DND-41 (cell line): Measurements from ENCODE around the gene XAB2.

Source experiments
- ATAC-seq: fragments of 200-7000 bp; cut with Tn5 transposase; 3 replicates; pipeline ENCODE4 v1.9.1; 2021; ENCODE audit warnings: low read depth; ENCODE audit not compliant: insufficient read depth
- DNase-seq: peaks from one replicate; pipeline ENCODE4 v3.0.0-alpha.2; 2020
- H2AFZ ChIP-seq: 2 replicates; pipeline ENCODE4 v1.6.0; 2012; ENCODE audit warnings: low read depth, low read length
- H3K27ac ChIP-seq: 2 replicates; pipeline ENCODE4 v1.5.1; 2012; ENCODE audit warnings: low read length, inconsistent platforms
- H3K27me3 ChIP-seq: fragments of 200-600 bp; sonication (generic); 2 replicates; pipeline ENCODE4 v1.6.0; 2012; ENCODE audit warnings: low read length, mild to moderate bottlenecking, inconsistent platforms; ENCODE audit not compliant: insufficient read depth, poor library complexity
- H3K36me3 ChIP-seq: 2 replicates; pipeline ENCODE4 v1.5.1; 2012; ENCODE audit warnings: low read length, inconsistent platforms; ENCODE audit not compliant: insufficient read depth
- H3K4me1 ChIP-seq: 2 replicates; pipeline ENCODE4 v1.5.1; 2012; ENCODE audit warnings: mild to moderate bottlenecking, low read length; ENCODE audit not compliant: insufficient read depth
- H3K4me2 ChIP-seq: 2 replicates; pipeline ENCODE4 v1.6.0; 2012; ENCODE audit warnings: mild to moderate bottlenecking, moderate library complexity, low read length, inconsistent platforms; ENCODE audit not compliant: insufficient read depth
- H3K4me3 ChIP-seq, 2 experiments: fragments of 200-600 bp in 1 of 2; shearing (Covaris generic) in 1 of 2; 2 replicates each; pipeline ENCODE4 v1.5.1; 2012 to 2016; ENCODE audit warnings: inconsistent platforms in 2 of 2, low read length in 2 of 2, mild to moderate bottlenecking in 2 of 2, low read depth in 1 of 2, moderate library complexity in 1 of 2
- H3K79me2 ChIP-seq: 2 replicates; pipeline ENCODE4 v1.6.0; 2012; ENCODE audit warnings: low read length, inconsistent platforms; ENCODE audit not compliant: insufficient read depth
- H3K9ac ChIP-seq: 2 replicates; pipeline ENCODE4 v1.6.0; 2012; ENCODE audit warnings: low read depth, mild to moderate bottlenecking, inconsistent platforms, low read length, moderate library complexity
- H3K9me3 ChIP-seq: 2 replicates; pipeline ENCODE4 v1.5.1; 2012; ENCODE audit warnings: low read length, moderate library complexity, mild to moderate bottlenecking, inconsistent platforms; ENCODE audit not compliant: insufficient read depth, severe bottlenecking
- H4K20me1 ChIP-seq: 2 replicates; pipeline ENCODE4 v1.6.0; 2012; ENCODE audit warnings: low read length; ENCODE audit not compliant: insufficient read depth
- CTCF ChIP-seq: IDR thresholded peaks from 2 replicates; pipeline ENCODE4 v1.5.1; 2012; ENCODE audit warnings: borderline replicate concordance, low read length, moderate library complexity, mild to moderate bottlenecking; ENCODE audit not compliant: poor library complexity, severe bottlenecking; ENCODE audit errors: extremely low read depth
- EZH2 ChIP-seq: IDR thresholded peaks from 3 replicates; pipeline ENCODE4 v1.6.1; 2012; ENCODE audit warnings: borderline replicate concordance, low read depth, mild to moderate bottlenecking, moderate library complexity, low read length, inconsistent platforms; ENCODE audit not compliant: severe bottlenecking

Gene XAB2

DNA sequence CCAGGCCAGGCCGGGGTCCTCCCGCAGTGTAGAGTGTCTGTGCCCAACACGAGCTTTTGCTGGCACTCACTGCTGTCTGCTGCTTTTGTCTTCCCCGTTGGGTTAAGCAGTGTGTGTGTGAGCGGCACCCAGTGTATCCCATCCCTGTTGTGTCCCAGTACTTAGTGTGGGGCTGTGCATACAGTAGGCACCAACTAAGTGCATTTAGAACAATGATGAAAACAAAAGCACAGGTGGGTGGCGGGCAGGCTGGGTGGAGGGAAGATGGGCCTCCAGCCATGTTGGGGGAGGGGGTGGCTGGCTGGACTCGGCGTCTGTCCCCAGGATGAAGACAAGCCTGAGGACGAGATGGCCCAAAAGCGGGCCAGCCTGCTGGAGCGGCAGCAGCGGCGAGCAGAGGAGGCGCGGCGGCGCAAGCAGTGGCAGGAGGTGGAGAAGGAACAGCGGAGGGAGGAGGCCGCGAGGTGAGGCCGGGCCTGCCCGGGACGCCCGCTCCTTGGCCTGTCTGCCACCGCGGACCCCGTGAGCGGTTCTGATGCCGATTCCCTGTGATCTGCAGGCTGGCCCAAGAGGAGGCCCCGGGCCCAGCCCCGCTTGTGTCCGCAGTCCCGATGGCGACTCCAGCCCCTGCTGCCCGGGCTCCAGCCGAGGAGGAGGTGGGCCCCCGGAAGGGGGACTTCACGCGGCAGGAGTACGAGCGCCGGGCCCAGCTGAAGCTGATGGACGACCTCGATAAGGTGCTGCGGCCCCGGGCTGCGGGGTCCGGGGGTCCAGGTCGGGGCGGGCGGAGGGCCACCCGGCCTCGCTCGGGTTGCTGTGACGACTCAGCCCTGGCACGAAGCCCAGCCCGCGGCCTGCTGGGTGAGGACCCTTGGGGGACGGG lies 14.2 kb downstream of the XAB2 start:
- H3K9ac ChIP-seq, result no peak overlapping the region
- DNase-seq (no peak), ATAC-seq (no peak)
- H3K9me3 ChIP-seq, result no peaks in the 10 kb centered on the region
- H4K20me1 ChIP-seq, result 0 out of 2 replicates have a peak, but pooled peaks cover under 1% of the 10 kb centered on the region
- H3K27ac ChIP-seq, result no peak overlapping the region
- no peaks in the 10 kb centered on the region for H3K79me2 ChIP-seq
- no peak overlapping the region for H3K4me2 ChIP-seq
- no peak overlapping the region for H3K4me3 ChIP-seq
- H3K27me3 ChIP-seq, result no peaks in the 10 kb centered on the region
- TF ChIP-seq EZH2 (no peak), CTCF (no peak)
- peaks cover 12% of the 10 kb centered on the region for H3K36me3 ChIP-seq
- no peak overlapping the region for H2AFZ ChIP-seq
- H3K4me1 ChIP-seq, result no peaks in the 10 kb centered on the region

GRCh38 chr19:7612282-7613274 lies 16.8 kb downstream of the XAB2 start:
- Histone ChIP-seq H3K79me2 (no peaks in the 10 kb centered on the region), H3K27me3 (no peaks in the 10 kb centered on the region), H3K4me1 (no peaks in the 10 kb centered on the region), H4K20me1 (no peaks in the 10 kb centered on the region), H3K27ac (no peak overlapping the region), H3K9me3 (no peaks in the 10 kb centered on the region), H2AFZ (no peak overlapping the region), H3K36me3 (no peaks in the 10 kb centered on the region), H3K9ac (no peak overlapping the region), H3K4me2 (no peak overlapping the region), H3K4me3 (no peak overlapping the region)
- no peak for TF ChIP-seq CTCF
- no peak for TF ChIP-seq EZH2
- no peak for ATAC-seq
- no peak for DNase-seq

DNA sequence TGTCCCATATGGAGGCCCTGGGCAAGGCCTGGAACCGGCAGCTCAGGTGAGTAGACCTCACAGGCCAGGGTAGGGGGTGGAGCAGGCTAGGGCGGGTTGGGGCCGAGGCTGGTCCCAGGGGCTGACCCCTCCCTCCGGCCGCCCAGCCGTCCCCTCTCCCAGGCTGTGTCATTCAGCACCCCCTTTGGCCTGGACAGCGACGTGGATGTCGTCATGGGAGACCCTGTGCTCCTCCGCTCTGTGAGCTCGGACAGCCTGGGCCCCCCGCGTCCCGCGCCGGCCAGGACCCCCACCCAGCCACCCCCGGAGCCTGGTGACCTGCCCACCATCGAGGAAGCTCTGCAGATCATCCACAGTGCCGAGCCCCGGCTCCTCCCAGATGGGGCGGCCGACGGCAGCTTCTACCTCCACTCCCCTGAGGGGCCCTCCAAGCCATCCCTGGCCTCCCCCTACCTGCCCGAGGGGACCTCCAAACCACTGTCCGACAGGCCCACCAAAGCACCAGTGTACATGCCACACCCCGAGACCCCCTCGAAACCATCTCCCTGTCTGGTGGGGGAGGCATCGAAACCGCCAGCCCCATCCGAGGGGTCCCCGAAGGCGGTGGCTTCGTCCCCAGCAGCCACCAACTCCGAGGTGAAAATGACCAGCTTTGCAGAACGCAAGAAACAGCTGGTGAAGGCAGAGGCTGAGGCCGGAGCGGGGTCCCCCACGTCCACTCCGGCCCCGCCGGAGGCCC lies 17.6 kb downstream of the XAB2 start:
- H4K20me1 ChIP-seq, result no peaks in the 10 kb centered on the region
- no peaks in the 10 kb centered on the region for H3K9me3 ChIP-seq
- H3K27ac ChIP-seq, result no peak overlapping the region
- no peaks in the 10 kb centered on the region for H3K4me1 ChIP-seq
- ATAC-seq (no peak), DNase-seq (no peak)
- H3K79me2 ChIP-seq, result no peaks in the 10 kb centered on the region
- H3K4me3 ChIP-seq, result no peak overlapping the region
- no peak overlapping the region for H2AFZ ChIP-seq
- TF ChIP-seq EZH2, result no peak
- no peak for TF ChIP-seq CTCF
- H3K4me2 ChIP-seq, result no peak overlapping the region
- no peaks in the 10 kb centered on the region for H3K27me3 ChIP-seq
- H3K9ac ChIP-seq, result no peak overlapping the region
- no peaks in the 10 kb centered on the region for H3K36me3 ChIP-seq
